Psoas muscle (tissue), 8 donors: ENCODE measurements around the gene MED9. TPM values are rescaled to one million over a fixed set of nuclear protein-coding genes. Genes with fewer than 3 reads are reported as not detected.
"Not testable (repeated sequence)": the region's sequence is repeated elsewhere in the genome, so short reads cannot be mapped to it uniquely, and the experiment has no call there.

Source experiments
- ATAC-seq, 4 donors: fragments of 200-7000 bp; cut with Tn5 transposase; one replicate each; pipeline ENCODE4 v1.9.1; 2020; ENCODE audit warnings: moderate library complexity in 3 of 4, mild to moderate bottlenecking in 2 of 4
- DNase-seq, 2 donors: peaks; one replicate each; pipeline ENCODE4 v3.0.0-alpha.2; 2020
- H3K27ac ChIP-seq: fragments of 200-600 bp; one replicate; pipeline ENCODE4 v1.8.0; 2022
- H3K27me3 ChIP-seq, 3 donors: fragments of 200-600 bp in 1 of 3; one replicate each; pipeline versions ENCODE4 v1.6.1 to v1.8.0; 2013 to 2022; ENCODE audit warnings: low read length in 2 of 3, mild to moderate bottlenecking in 2 of 3, moderate library complexity in 1 of 3; ENCODE audit not compliant: insufficient read depth in 3 of 3
- H3K36me3 ChIP-seq, 2 donors: fragments of 200-600 bp in 1 of 2; one replicate each; pipeline versions ENCODE4 v1.6.1 to v1.8.0; 2013 to 2022; ENCODE audit warnings: low read depth in 1 of 2, mild to moderate bottlenecking in 1 of 2, moderate library complexity in 1 of 2; ENCODE audit not compliant: insufficient read depth in 1 of 2
- H3K4me1 ChIP-seq: fragments of 200-600 bp; one replicate; pipeline ENCODE4 v1.8.0; 2022
- H3K4me3 ChIP-seq: fragments of 200-600 bp; one replicate; pipeline ENCODE4 v1.8.0; 2022; ENCODE audit warnings: mild to moderate bottlenecking
- H3K9me3 ChIP-seq: fragments of 200-600 bp; one replicate; pipeline ENCODE4 v1.8.0; 2022
- WGBS, 3 donors: extraction: QIAGEN DNeasy Blood & Tissue Kit; methylation state at CpG; one replicate each; pipeline versions ENCODE4 v1.1.6 to v1.1.7; 2013; 5-methylcytosine and 5-hydroxymethylcytosine counted together
- intact Hi-C, 2 donors: fragments of 100-400 bp; cut with DNase I; formaldehyde crosslinking; loops; one replicate each; pipeline versions ENCODE4 v1.11.0 to v1.14.2; 2022
- polyA plus RNA-seq, 3 donors: library from polyadenylated mRNA; stranded (reverse); fragments of 200-250 nt; gene quantifications; one replicate each; pipeline ENCODE4 v1.2.3, GENCODE V29; 2013
- total RNA-seq, 4 donors: library from RNA; stranded (reverse); fragmentation: NEBNext Ultra II Directional in 2 of 4; extraction: Animal tissue kit (Norgen Biotek cat#: 25700) in 2 of 4; gene quantifications; one replicate each; pipeline versions ENCODE4 v1.2.1 to v1.2.4, GENCODE V29; 2021 to 2023
- TF ChIP-seq, protein P1 (sequence below): fragments of 200-600 bp; IDR thresholded peaks from one replicate; pipeline ENCODE4 v1.8.0; 2022; ENCODE audit warnings: antibody characterized with exemption
- donor health status: healthy with polysubstance abuse.
- donor health status: DM: no; HTN: no; CAD: no; lungs with moderate emphysema.
- donor health status: Bipolar disorder and iron deficiency.
- donor health status: healthy.
- donor health status: DM: yes; HTN: yes; CAD: no.
- donor health status: DM: no; HTN: no; CAD: no.
- donor health status: DM: no; HTN: no; CAD: no.
- donor health status: DM: yes; HTN: yes; CAD: no.

Gene MED9
- total and polyA plus RNA-seq, 7 donors = 12.4 to 29.6 (median 18.3) TPM

DNA sequence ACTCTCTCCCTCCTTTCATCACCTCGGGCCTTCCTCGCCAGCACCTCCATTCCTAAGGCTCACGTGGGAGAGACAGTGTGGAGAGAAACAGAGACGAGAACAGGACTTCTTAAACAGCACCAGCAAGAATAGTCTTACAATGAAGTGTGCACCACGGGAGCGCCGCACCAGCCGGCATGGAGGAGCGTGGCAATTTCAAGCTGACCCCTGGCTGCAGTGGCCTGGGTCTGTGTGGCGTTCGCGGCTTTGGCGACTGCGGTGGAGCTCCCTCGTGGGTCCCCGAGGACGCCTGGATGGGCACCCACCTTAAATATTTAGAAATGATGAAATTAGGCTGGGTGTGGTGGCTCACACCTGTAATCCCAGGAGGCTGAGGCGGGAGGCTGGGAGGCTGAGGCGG is 20.5 kb upstream of the MED9 start:
- Histone ChIP-seq H3K4me1 (no peaks in the 10 kb centered on the region), H3K4me3 (no peak overlapping the region), H3K27ac (no peak overlapping the region), H3K9me3 (no peaks in the 10 kb centered on the region), H3K27me3 (no peaks in the 10 kb centered on the region), H3K36me3 (no peaks in the 10 kb centered on the region)
- DNase-seq = no peak
- WGBS, 3 donors = 91 to 93% (median 92%) methylated on average over 19 of the region's 19 CpGs
- intact Hi-C loops = loop anchor here in 1 of 2 donors (10.0 kb wide), 1 partner anchor 491 kb away; no protein-coding TSS in a partner anchor
- ATAC-seq = no peak
- TF ChIP-seq, protein P1, sequence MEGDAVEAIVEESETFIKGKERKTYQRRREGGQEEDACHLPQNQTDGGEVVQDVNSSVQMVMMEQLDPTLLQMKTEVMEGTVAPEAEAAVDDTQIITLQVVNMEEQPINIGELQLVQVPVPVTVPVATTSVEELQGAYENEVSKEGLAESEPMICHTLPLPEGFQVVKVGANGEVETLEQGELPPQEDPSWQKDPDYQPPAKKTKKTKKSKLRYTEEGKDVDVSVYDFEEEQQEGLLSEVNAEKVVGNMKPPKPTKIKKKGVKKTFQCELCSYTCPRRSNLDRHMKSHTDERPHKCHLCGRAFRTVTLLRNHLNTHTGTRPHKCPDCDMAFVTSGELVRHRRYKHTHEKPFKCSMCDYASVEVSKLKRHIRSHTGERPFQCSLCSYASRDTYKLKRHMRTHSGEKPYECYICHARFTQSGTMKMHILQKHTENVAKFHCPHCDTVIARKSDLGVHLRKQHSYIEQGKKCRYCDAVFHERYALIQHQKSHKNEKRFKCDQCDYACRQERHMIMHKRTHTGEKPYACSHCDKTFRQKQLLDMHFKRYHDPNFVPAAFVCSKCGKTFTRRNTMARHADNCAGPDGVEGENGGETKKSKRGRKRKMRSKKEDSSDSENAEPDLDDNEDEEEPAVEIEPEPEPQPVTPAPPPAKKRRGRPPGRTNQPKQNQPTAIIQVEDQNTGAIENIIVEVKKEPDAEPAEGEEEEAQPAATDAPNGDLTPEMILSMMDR = no peak

DNA sequence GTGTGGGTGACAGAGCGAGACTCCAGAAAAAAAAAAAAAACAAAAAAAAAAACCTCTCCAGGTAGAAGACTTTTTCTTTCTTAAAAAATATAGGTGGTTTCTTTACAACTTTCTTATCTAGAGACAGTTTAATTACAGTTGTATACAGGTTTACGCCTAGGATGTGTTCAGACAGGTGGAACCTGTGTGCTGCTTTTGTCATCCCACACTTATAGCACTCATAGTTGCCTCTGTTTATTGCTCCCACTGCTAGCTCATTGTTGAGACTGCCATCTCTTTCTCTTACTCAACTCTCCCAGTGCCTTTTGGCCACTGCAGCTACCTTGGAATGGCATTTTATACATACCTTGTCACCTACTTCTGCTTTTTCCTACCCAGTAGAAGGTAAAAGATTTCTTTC is 19.1 kb upstream of the MED9 start:
- WGBS, 3 donors = 91 to 97% (median 94%) methylated on average over 2 of the region's 2 CpGs
- H3K36me3 ChIP-seq = no peaks in the 10 kb centered on the region
- H3K27ac ChIP-seq = no peak overlapping the region
- TF ChIP-seq, protein P1 = no peak
- H3K9me3 ChIP-seq = no peaks in the 10 kb centered on the region
- H3K4me1 ChIP-seq = no peaks in the 10 kb centered on the region
- ATAC-seq (no peak), DNase-seq (no peak)
- no peak overlapping the region for H3K4me3 ChIP-seq
- intact Hi-C loops = loop anchor here in 1 of 2 donors (10.0 kb wide), 1 partner anchor 493 kb away; no protein-coding TSS in a partner anchor
- no peaks in the 10 kb centered on the region for H3K27me3 ChIP-seq

DNA sequence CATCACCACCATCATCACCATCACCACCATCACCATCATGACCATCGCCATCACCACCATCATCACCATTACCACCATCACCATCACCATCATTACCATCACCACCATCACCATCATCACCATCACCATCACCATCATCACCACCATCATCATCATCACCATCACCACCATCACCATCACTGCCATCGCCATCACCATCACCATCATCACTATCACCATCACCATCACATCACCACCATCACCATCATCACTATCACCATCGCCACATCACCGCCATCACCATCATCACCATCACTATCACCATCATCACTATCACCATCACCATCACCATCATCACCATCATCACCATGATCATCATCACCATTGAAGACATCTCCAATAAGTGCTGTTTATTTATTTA is 16.8 kb upstream of the MED9 start:
- no peak overlapping the region for H3K27ac ChIP-seq

DNA sequence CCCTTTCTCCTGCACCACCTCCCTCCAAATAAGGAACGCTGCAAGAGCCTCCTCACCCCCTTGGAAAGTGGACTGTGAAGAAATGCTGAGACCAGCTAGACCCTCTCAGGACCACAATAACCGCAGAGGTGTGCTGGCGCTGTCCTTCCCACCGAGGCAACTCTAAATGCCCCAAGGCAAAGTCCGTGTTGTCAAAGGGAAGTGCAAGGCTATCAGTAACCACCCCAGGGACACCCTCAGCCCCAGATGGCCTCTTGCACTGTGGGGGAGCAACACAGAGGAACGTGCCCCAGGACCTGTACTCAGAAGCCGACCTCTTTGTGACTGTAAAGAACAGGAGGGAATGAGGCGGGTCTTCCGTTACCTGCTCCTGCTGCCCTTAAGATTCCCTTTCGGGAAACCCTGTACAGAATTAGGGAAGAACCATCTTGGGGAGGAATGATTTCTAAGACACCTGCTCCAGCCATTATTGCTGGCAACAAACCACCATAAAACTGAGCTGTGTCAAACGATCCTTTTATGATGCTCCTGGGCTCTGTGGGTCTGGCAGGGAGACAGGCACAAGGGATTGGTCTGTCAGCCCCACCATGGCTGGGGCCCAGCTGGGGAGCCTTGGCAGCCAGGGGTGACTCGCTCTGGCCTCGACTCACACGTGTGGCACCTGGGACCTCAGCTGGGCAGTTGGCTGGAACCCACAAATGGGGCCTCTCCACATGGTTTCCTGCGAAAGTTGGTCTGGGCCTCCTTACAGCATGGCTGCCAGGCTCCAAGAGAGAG is 14.6 kb upstream of the MED9 start:
- no peak for ATAC-seq
- no peak for DNase-seq
- TF ChIP-seq, protein P1 = no peak
- Histone ChIP-seq H3K9me3 (no peaks in the 10 kb centered on the region), H3K27me3 (no peaks in the 10 kb centered on the region), H3K27ac (no peak overlapping the region), H3K4me3 (no peak overlapping the region), H3K36me3 (no peaks in the 10 kb centered on the region), H3K4me1 (no peaks in the 10 kb centered on the region)
- intact Hi-C loops = no loop called here
- whole genome bisulfite sequencing, 3 donors = 63 to 70% (median 64%) methylated on average over 15 of the region's 15 CpGs

More for the DNA sequence above, 16.8 kb upstream of the MED9 start:
- TF ChIP-seq, protein P1 = no peak
- H3K36me3 ChIP-seq = no peaks in the 10 kb centered on the region
- H3K27me3 ChIP-seq = no peaks in the 10 kb centered on the region
- intact Hi-C loops = no loop called here
- WGBS, 3 donors = 97 to 98% (median 98%) methylated on average over 4 of the region's 4 CpGs
- ATAC-seq = no peak
- H3K4me3 ChIP-seq = no peak overlapping the region
- H3K9me3 ChIP-seq = no peaks in the 10 kb centered on the region
- no peaks in the 10 kb centered on the region for H3K4me1 ChIP-seq
- DNase-seq = no peak

DNA sequence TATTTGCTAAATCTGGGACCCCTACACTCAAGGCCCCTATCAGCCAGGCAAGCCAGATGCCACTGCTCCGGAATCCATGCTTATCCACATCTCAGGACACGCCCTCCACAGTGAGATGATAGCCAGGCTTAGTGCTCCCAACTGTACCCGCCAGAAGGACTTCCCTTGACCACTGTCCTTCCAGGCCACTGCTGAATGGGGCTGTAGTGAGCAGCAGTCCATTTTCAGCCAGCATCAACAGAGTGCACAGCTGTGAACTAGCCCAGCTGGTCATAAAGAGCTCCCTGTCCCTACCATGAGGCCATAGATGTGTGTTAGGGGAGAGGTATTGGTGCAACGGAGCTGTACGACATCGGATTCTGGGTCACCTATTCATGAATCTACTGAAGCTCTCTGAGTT is 13.0 kb upstream of the MED9 start:
- Histone ChIP-seq H3K36me3 (no peaks in the 10 kb centered on the region), H3K4me3 (no peak overlapping the region), H3K4me1 (no peaks in the 10 kb centered on the region), H3K9me3 (no peaks in the 10 kb centered on the region), H3K27me3 (no peaks in the 10 kb centered on the region), H3K27ac (no peak overlapping the region)
- DNase-seq = no peak
- ATAC-seq = no peak
- TF ChIP-seq, protein P1 = no peak
- WGBS, 3 donors = 58 to 76% (median 60%) methylated on average over 6 of the region's 6 CpGs
- intact Hi-C loops = no loop called here

DNA sequence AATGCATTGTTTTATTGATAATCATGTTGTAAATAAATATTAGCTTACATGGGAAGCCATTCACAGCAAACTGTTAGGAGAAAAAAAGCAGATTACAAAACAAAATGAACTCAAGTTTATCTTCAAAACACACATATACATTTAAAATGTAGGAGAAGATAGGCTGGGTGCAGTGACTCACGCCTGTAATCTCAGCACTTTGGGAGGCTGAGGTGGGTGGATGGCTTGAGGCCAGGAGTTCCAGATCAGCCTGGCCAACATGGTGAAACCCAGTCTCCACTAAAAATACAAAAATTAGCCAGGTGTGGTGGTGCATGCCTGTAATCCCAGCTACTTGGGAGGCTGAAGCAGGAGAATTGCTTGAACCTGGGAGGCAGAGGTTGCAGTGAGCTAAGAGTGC is 10.9 kb upstream of the MED9 start:
- WGBS, 3 donors = 80 to 90% (median 83%) methylated on average over 1 of the region's 1 CpG
- H3K4me1 ChIP-seq, ATAC-seq, DNase-seq, H3K27ac ChIP-seq, H3K4me3 ChIP-seq, H3K27me3 ChIP-seq, H3K9me3 ChIP-seq, H3K36me3 ChIP-seq: not testable (repeated sequence)
- intact Hi-C loops = loop anchor here in 1 of 2 donors (5.0 kb wide), 1 partner anchor 34 kb away; no protein-coding TSS in a partner anchor
